Tibial nerve (tissue), 4 donors: ENCODE measurements around the gene PLS3.

ENCODE experiments used
- CTCF ChIP-seq, 5 experiments: fragments of 200-600 bp in 3 of 5; fragments of 450-650 bp in 2 of 5; sonication (generic) in 3 of 5; IDR thresholded peaks; one replicate each; pipeline ENCODE4 v1.5.1; 2016 to 2019; ENCODE audit warnings: antibody characterized with exemption in 5 of 5, mild to moderate bottlenecking in 3 of 5, moderate library complexity in 2 of 5
- EP300 ChIP-seq, 2 donors: sonication (generic); formaldehyde crosslinking; IDR thresholded peaks; one replicate each; pipeline ENCODE4 v1.6.1; 2017; ENCODE audit warnings: antibody characterized with exemption in 2 of 2, mild to moderate bottlenecking in 1 of 2
- POLR2A ChIP-seq, 2 donors: fragments of 450-650 bp; IDR thresholded peaks; one replicate each; pipeline ENCODE4 v1.6.1; 2017; ENCODE audit warnings: antibody characterized with exemption in 2 of 2, mild to moderate bottlenecking in 2 of 2, moderate library complexity in 2 of 2

- TF ChIP-seq CTCF (IDR thresholded peaks at IDR 0.05) (no peak), POLR2A (IDR thresholded peaks at IDR 0.05) (no peak), EP300 (IDR thresholded peaks at IDR 0.05) (no peak)
Measured at GRCh38 chrX:115535421-115535820, 25.6 kb upstream of the PLS3 start.
